ENCODE measurements around the gene SLC2A13. TPM values are rescaled to one million over a fixed set of nuclear protein-coding genes. Genes with fewer than 3 reads are reported as not detected.

Gene SLC2A13
- total and polyA plus RNA-seq, 2 donors from 2014 or later, result 3.9 to 18.6 TPM

DNA sequence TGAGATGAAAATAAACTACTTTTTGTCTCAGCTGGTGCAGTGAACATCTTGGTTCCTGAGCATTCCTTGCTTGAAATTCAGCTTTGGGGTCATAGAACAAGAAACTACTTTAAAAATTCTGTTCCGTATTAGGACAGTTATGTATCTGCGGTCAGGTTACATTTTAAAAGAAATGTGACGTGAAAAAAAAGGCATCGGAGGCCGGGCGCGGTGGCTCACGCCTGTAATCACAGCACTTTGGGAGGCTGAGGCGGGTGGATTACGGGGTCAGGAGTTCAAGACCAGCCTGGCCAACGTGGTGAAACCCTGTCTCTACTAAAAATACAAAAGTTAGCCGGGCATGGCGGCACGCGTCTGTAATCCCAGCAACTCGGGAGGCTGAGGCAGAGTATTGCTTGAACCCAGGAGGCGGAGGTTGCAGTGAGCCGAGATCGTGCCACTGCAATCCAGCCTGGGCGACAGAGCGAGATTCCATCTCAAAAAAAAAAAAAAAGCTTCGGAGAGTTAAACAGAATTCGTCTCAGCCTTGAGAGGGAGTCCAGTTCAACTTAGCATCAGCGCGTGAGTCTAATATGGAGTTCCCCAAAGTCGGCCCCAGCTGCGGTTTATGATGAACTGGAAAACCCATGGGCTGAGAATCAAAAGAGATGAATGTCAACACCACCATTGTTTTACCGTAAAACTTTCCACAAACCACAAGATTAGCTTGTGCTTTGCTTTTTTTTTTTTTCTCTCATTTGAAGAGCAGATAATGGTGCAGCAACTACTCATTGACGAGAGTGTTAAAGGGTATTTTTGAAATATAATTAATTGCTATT is 2.1 kb upstream of the SLC2A13 start:
- TF ChIP-seq, protein P1, sequence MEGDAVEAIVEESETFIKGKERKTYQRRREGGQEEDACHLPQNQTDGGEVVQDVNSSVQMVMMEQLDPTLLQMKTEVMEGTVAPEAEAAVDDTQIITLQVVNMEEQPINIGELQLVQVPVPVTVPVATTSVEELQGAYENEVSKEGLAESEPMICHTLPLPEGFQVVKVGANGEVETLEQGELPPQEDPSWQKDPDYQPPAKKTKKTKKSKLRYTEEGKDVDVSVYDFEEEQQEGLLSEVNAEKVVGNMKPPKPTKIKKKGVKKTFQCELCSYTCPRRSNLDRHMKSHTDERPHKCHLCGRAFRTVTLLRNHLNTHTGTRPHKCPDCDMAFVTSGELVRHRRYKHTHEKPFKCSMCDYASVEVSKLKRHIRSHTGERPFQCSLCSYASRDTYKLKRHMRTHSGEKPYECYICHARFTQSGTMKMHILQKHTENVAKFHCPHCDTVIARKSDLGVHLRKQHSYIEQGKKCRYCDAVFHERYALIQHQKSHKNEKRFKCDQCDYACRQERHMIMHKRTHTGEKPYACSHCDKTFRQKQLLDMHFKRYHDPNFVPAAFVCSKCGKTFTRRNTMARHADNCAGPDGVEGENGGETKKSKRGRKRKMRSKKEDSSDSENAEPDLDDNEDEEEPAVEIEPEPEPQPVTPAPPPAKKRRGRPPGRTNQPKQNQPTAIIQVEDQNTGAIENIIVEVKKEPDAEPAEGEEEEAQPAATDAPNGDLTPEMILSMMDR (IDR thresholded peaks at IDR 0.05; ENCODE audit: borderline replicate concordance, extremely low read depth, insufficient read depth), result no peak
- no peak overlapping the region for H3K27ac ChIP-seq (ENCODE audit: low read depth in 2 of 2, low read length in 2 of 2)
- no peaks in the 10 kb centered on the region for H3K36me3 ChIP-seq (ENCODE audit: control insufficient read depth in 2 of 3, insufficient read depth in 3 of 3, low read length in 3 of 3)
- intact Hi-C loops (cut with DNase I), result loop anchor here (10.0 kb wide), 1 partner anchor 93 kb away; no protein-coding TSS in a partner anchor
- H3K9ac ChIP-seq (ENCODE audit: low read length in 3 of 3), result peak overlapping the region in 1 of 3 donors; percentile 29
- H3K4me3 ChIP-seq (ENCODE audit: low read length in 3 of 3), result peak overlapping the region in 1 of 3 donors; percentile 74
- H3K4me1 ChIP-seq (ENCODE audit: control insufficient read depth in 2 of 3, insufficient read depth in 2 of 3, low read depth in 1 of 3, low read length in 3 of 3), result peaks cover 0 to 6% (median 0%) of the 10 kb centered on the region in 3 donors
- DNase-seq (peak in 1 of 5 donors; percentile 43), FAIRE-seq (no peak)
- H3K9me3 ChIP-seq (ENCODE audit: control insufficient read depth in 2 of 3, insufficient read depth in 1 of 3, low read length in 3 of 3), result no peaks in the 10 kb centered on the region
- no peaks in the 10 kb centered on the region for H3K27me3 ChIP-seq (ENCODE audit: control insufficient read depth, insufficient read depth, low read length)

- Histone ChIP-seq H3K9ac (ENCODE audit: low read length in 3 of 3) (peak overlapping the region in 1 of 3 donors; percentile 29), H3K36me3 (ENCODE audit: control insufficient read depth in 2 of 3, insufficient read depth in 3 of 3, low read length in 3 of 3) (no peaks in the 10 kb centered on the region), H3K4me1 (ENCODE audit: control insufficient read depth in 2 of 3, insufficient read depth in 2 of 3, low read depth in 1 of 3, low read length in 3 of 3) (peaks cover 0 to 6% (median 0%) of the 10 kb centered on the region in 3 donors), H3K27me3 (ENCODE audit: control insufficient read depth, insufficient read depth, low read length) (no peaks in the 10 kb centered on the region), H3K9me3 (ENCODE audit: control insufficient read depth in 2 of 3, insufficient read depth in 1 of 3, low read length in 3 of 3) (no peaks in the 10 kb centered on the region), H3K4me3 (ENCODE audit: low read length in 3 of 3) (peak overlapping the region in 2 of 3 donors; percentile 70 to 74), H3K27ac (ENCODE audit: low read depth in 2 of 2, low read length in 2 of 2) (no peak overlapping the region)
- DNase-seq (peak; percentile 85 to 93 (median 91)), FAIRE-seq (no peak)
- intact Hi-C loops (cut with DNase I), result loop anchor here (10.0 kb wide), 1 partner anchor 92 kb away; no protein-coding TSS in a partner anchor
- TF ChIP-seq, protein P1 (IDR thresholded peaks at IDR 0.05; ENCODE audit: borderline replicate concordance, extremely low read depth, insufficient read depth), result peak; percentile 92
Observed at GRCh38 chr12:40107098-40107802, 1.4 kb upstream of the SLC2A13 start.

DNA sequence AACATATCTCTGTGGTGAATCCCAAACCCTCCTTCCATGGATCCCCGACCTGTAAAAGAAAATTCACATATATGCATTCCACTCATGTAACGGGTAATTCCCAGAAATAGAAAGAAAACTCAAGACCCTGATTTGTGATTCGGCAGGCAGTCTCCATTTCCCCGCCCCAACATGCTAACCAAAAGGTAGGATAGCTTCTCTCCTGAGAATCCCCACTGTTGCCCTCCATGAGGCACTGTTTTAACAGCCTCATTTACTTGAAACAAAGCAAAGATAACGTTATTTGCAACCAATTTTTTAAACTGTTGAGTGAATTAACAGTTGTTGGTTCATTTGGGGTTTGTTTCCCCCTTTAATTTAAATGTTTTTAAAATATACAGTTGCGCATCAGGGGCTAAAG is 774 bp upstream of the SLC2A13 start:
- no peaks in the 10 kb centered on the region for H3K27me3 ChIP-seq (ENCODE audit: control insufficient read depth, insufficient read depth, low read length)
- TF ChIP-seq, protein P1 (IDR thresholded peaks at IDR 0.05; ENCODE audit: borderline replicate concordance, extremely low read depth, insufficient read depth), result no peak
- no peaks in the 10 kb centered on the region for H3K9me3 ChIP-seq (ENCODE audit: control insufficient read depth in 2 of 3, insufficient read depth in 1 of 3, low read length in 3 of 3)
- FAIRE-seq (no peak), DNase-seq (no peak)
- peaks cover 0 to 6% (median 0%) of the 10 kb centered on the region in 3 donors for H3K4me1 ChIP-seq (ENCODE audit: control insufficient read depth in 2 of 3, insufficient read depth in 2 of 3, low read depth in 1 of 3, low read length in 3 of 3)
- H3K27ac ChIP-seq (ENCODE audit: low read depth in 2 of 2, low read length in 2 of 2), result peak overlapping the region in 1 of 2 donors; percentile 35
- no peak overlapping the region for H3K9ac ChIP-seq (ENCODE audit: low read length in 3 of 3)
- intact Hi-C loops (cut with DNase I), result loop anchor here (10.0 kb wide), 1 partner anchor 92 kb away; no protein-coding TSS in a partner anchor
- peak overlapping the region in 2 of 3 donors; percentile 70 to 74 for H3K4me3 ChIP-seq (ENCODE audit: low read length in 3 of 3)
- H3K36me3 ChIP-seq (ENCODE audit: control insufficient read depth in 2 of 3, insufficient read depth in 3 of 3, low read length in 3 of 3), result no peaks in the 10 kb centered on the region
